ENCODE measurements around the gene SF3B4. TPM values are rescaled to one million over a fixed set of nuclear protein-coding genes. Genes with fewer than 3 reads are reported as not detected.
A peak's percentile ranks its signal among the peaks of the same experiment; 100 is the strongest.
"Not testable (repeated sequence)": the region's sequence is repeated elsewhere in the genome, so short reads cannot be mapped to it uniquely, and the experiment has no call there.

SF3B4 gene, protein sequence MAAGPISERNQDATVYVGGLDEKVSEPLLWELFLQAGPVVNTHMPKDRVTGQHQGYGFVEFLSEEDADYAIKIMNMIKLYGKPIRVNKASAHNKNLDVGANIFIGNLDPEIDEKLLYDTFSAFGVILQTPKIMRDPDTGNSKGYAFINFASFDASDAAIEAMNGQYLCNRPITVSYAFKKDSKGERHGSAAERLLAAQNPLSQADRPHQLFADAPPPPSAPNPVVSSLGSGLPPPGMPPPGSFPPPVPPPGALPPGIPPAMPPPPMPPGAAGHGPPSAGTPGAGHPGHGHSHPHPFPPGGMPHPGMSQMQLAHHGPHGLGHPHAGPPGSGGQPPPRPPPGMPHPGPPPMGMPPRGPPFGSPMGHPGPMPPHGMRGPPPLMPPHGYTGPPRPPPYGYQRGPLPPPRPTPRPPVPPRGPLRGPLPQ
- 28.3 and 30.6 TPM in 2 replicates for total RNA-seq (2014; rRNA removed; shearing (Covaris generic); ENCODE audit: low replicate concordance)

DNA sequence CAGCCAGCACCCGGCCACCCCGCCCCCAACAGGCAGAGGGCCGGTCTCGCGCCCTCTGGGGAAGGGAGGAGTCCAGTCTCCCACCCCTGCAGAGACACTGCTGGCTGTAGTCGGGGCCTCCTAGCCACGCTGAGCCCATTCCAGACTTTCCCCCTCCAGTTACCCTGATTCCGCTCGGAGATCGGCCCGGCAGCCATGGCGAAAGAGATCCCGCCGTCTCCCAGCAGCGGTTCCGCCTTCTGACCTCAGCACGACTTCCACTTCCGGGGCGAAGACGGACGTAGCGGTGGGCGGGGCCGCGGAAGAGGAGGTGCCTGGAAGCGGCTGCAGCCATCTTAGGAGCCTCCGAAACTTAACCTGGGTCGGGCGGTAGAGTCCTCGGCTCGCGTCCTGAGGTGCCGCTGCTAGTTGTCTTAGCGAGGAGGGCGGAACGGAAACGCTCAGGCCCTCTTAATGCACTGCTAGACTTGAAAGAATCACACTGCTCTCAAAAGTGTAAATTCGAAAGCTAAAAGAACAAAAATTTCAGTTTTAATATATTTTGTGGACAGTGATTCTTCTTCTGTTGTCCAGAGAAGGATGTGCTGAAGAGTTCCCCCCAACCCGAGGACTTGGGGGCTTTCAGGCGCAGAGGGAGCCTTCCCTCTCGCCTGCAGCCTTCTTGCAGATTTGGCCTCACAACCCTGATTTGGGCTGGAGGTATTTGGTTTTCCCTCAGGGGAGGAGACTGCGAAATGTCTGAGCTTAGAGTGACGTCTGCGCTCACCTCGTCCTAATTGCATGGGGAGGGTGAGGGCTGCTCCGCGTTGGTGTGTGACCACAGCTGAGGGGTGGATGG lies at the start of gene SF3B4:
TSS of gene SF3B4 (minus strand) at position 241 of the 838 bp plus-strand sequence. CDS start at position 197, 44 bp downstream.
- in situ Hi-C loops (cut with HindIII; ENCODE audit: low pct_unique_long_range_greater_than_20kb, low sequenced_read_pairs), result no loop called here
- DNase-seq (ENCODE audit: low read depth), result peak; percentile 89

DNA sequence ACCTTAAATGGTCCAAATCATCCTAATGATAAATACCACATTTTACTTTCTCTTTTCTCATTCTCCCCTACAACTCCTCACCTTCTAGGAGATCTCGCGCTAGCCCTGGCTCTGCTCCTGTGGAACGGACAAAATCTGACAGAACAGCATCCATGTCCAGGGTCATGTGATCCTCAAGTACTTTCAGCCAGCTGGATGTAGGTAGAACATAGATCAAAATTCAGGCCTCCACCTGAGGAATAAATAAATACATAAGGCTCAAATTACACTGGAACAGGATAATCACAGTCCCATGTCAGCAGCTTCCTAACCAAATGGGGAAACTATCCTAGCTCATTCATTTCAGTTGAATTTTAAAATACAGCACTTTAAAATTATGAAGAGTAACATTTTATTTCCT lies 49.7 kb upstream of the SF3B4 start:
- in situ Hi-C loops (cut with HindIII; ENCODE audit: low pct_unique_long_range_greater_than_20kb, low sequenced_read_pairs), result no loop called here
- no peak for DNase-seq (ENCODE audit: low read depth)

DNA sequence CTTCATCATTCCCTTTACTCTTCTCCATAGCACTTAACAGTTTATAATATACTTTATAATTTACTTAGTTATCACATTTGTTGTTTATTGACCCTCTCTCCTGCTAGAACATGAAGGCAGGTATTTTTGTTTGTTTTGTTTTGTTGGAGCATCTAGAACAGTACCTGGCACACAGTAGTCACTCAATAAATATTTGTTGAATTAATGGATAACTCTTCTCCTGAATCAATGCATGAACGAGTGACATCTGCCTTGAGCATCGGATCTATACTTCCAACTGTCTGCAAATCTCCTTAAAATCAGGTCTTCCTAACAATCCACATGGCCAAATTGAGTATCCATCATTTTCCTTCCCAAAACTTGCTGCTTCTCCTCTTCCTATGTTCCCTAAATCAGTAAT lies 44.9 kb upstream of the SF3B4 start:
- DNase-seq (ENCODE audit: low read depth), result no peak
- in situ Hi-C loops (cut with HindIII; ENCODE audit: low pct_unique_long_range_greater_than_20kb, low sequenced_read_pairs), result no loop called here

DNA sequence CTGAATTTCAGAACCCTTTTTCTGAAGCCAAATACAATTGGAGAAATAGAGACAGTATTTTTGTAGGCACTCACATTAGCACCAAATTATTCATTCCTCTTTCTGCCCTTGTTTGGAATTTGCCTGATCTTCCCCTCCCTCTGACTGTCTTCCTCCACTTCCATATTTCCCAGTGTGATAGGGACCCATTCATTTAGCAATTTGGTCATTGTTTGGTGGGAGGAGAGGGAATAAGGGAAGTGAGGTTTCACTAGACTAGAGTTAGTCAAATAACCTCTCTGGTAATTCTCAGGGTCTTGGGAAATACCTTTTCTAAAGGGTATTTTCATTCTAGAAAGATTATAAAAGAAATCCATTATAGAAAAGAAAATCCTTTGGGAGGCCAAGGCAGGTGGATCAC lies 40.0 kb upstream of the SF3B4 start:
- DNase-seq (ENCODE audit: low read depth), result no peak
- in situ Hi-C loops (cut with HindIII; ENCODE audit: low pct_unique_long_range_greater_than_20kb, low sequenced_read_pairs), result loop anchor here (10.0 kb wide), 1 partner anchor 97 kb away; the partner anchor contains the start of gene VPS45

DNA sequence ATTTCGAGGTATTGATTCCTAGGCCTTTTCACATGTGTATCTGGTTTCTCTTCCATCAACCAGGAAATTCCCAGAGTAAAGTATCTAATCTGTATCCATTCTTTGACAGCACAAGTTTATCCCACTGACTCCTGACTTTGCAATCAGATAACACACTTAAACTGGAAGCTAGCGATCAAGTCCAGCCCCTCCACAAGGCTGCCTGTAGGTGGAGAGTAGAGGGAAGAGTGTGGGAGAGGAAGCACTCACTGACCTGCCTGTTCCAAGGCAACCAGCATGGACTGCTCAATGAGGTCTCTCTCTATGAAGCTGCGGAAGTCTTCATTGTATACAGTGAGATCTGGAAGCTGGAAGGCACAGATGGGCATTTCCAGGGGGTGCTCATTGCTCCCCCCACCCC lies 39.4 kb upstream of the SF3B4 start:
- in situ Hi-C loops (cut with HindIII; ENCODE audit: low pct_unique_long_range_greater_than_20kb, low sequenced_read_pairs), result loop anchor here (10.0 kb wide), 1 partner anchor 98 kb away; the partner anchor contains the start of gene VPS45
- no peak for DNase-seq (ENCODE audit: low read depth)

DNA sequence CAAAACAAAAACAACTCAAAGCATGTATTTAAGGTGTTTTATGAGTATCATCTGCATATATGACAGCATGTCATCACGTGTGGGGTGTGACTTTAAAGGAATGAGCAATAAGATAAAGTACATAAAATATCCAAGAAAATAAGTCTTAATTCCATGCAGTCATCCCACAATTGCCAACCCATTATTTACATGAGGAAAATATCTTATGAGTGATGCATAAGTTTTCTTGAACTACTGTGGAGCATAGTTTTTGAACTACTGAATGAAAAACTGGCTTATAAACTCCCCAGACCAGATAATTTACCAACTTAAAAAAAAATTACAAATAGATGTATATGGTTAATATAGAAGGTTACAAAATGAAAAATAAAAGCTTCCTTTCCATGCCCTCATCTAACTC lies 38.8 kb upstream of the SF3B4 start:
- in situ Hi-C loops (cut with HindIII; ENCODE audit: low pct_unique_long_range_greater_than_20kb, low sequenced_read_pairs), result loop anchor here (10.0 kb wide), 1 partner anchor 98 kb away; the partner anchor contains the start of gene VPS45
- no peak for DNase-seq (ENCODE audit: low read depth)

DNA sequence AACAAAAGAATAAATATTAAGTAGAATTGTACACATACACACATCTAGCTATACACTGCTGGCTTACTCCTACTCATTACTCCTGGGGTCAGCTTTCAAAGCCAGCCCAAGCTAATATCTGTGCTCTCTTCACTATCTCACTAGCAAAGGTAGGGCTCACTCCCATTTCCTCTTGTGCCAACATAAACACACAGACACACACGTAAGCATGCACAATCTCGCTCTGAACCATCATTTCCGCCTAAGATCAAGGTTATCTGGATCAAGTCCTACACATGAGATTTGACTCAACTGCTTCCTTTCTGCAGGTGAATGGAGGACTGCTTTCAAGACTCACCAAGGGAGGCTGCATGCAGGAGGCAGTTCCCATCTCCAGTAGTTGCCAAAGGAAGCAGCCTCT lies 37.8 kb upstream of the SF3B4 start:
- in situ Hi-C loops (cut with HindIII; ENCODE audit: low pct_unique_long_range_greater_than_20kb, low sequenced_read_pairs), result loop anchor here (10.0 kb wide), 1 partner anchor 99 kb away; the partner anchor contains the start of gene VPS45
- DNase-seq (ENCODE audit: low read depth), result no peak

DNA sequence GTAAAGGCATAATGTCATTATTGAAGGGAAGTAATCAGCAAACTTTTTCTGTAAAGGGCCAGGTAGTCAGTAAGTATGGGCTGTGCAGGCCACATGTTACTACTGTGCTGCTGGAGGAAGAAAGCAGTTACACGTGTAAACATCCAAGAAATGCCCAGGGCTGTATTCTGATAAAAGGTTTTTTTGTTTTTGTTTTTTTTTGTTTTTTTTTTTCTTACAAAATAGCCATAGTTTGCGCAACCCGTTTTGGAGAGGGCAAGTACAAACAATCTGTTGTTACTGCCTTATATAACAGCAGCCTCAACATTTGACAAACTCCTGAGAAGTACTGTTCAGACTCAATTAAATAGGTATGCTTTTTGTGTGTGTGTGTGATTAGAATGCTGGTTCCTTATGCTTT lies 35.8 kb upstream of the SF3B4 start:
- no peak for DNase-seq (ENCODE audit: low read depth)
- in situ Hi-C loops (cut with HindIII; ENCODE audit: low pct_unique_long_range_greater_than_20kb, low sequenced_read_pairs), result loop anchor here (10.0 kb wide), 1 partner anchor 101 kb away; the partner anchor contains the start of gene VPS45

DNA sequence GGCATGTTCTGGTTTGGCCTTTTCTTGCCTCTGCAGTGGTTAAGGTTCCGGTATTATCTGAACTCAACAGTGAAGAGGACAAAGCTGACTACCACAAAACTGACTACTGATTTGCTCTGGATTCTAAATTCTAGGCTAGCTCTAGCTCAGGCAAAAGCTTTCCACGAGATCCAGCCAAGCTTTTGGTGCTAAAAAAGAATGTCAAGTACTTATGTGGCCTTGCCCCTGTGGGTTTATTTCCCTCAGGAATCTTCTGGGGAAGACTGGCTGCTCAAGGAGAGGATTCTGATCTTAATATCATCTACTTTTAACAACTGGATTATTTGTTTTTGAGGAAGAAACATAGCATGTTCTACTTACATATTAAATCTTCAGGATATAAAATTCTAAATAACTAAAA lies 35.1 kb upstream of the SF3B4 start:
- no peak for DNase-seq (ENCODE audit: low read depth)
- in situ Hi-C loops (cut with HindIII; ENCODE audit: low pct_unique_long_range_greater_than_20kb, low sequenced_read_pairs), result loop anchor here (10.0 kb wide), 1 partner anchor 102 kb away; the partner anchor contains the start of gene VPS45

DNA sequence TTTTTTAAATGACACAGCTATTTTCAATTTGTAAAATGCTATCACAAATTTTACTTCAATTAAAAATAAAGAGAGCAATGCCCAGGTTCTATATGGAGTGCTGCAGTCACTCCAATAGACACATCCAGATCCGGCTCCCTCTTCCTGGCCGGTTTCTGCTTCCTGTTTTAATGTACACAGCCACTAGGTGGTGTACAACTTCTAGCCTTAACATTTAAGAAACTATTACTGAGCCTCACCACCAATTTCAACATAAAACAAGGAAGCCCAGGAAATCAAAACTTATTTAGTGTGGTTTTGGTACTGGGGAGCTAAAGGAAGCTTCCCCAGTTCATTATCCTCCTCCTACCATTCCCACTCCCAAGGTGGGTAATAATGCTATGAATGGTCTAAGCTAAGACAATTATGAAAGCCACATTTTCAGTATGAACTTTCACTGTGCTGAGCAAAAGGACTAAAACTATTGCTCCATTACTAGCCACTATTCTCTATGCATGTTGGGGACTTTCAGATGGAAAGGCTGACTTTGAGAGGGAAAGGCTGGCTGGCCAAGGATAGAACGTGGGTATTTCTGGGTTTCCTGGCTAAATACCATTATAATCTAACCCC lies 34.5 kb upstream of the SF3B4 start:
- in situ Hi-C loops (cut with HindIII; ENCODE audit: low pct_unique_long_range_greater_than_20kb, low sequenced_read_pairs), result loop anchor here (10.0 kb wide), 1 partner anchor 103 kb away; the partner anchor contains the start of gene VPS45
- peak; percentile 70 for DNase-seq (ENCODE audit: low read depth)

DNA sequence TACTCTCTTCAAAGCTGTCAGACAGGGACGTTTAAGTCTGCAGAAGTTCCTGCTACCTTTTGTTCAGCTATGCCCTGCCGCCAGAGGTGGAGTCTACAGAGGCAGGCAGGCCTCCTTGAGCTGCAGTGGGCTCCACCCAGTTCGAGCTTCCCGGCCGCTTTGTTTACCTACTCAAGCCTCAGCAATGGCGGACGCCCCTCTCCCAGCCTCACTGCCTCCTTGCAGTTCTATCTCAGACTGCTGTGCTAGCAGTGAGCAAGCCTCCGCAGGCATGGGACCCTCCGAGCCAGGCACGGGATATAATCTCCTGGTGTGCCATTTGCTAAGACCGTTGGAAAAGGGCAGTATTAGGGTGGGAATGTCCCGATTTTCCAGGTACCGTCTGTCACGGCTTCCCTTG lies 29.9 kb upstream of the SF3B4 start:
- in situ Hi-C loops (cut with HindIII; ENCODE audit: low pct_unique_long_range_greater_than_20kb, low sequenced_read_pairs); DNase-seq (ENCODE audit: low read depth): not testable (repeated sequence)

DNA sequence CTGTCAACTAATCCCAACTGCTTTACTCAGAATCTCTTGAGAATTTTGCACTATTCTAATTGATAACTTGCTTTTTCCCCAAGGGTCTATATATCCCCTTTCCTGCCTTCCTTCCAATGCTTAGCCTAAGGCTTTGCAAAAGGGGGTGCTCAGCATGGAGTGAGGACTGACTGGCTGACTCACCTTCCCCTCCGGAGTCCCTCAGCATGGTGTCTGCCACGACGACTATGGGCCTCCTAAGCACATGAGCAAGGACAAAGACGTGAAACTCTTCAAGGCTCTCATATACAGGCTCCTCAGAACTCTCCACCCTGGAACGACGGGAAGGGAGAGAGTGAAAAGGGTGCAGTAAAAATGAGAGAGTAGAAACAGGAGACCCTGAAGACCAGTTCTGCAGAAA lies 22.3 kb upstream of the SF3B4 start:
- in situ Hi-C loops (cut with HindIII; ENCODE audit: low pct_unique_long_range_greater_than_20kb, low sequenced_read_pairs), result no loop called here
- no peak for DNase-seq (ENCODE audit: low read depth)

DNA sequence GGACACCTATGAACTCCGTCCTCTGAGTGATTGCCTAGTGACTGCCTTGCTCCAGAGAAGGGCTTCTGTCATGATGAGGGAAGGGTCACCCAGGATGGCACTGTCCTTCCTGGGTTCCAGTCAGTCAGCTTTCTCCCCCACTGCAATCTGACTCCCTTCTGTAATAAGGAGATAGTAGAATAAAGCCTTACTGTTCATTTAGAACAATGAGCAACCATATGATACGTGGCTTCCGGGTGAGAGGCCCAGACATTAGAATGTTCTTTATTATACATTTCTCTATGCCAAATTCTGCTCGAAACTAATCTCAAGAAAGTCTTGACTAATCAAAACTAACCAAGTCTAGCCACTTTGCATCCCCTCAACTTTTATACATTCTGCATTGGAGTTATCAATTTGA lies 17.6 kb upstream of the SF3B4 start:
- in situ Hi-C loops (cut with HindIII; ENCODE audit: low pct_unique_long_range_greater_than_20kb, low sequenced_read_pairs), result no loop called here
- DNase-seq (ENCODE audit: low read depth), result no peak

DNA sequence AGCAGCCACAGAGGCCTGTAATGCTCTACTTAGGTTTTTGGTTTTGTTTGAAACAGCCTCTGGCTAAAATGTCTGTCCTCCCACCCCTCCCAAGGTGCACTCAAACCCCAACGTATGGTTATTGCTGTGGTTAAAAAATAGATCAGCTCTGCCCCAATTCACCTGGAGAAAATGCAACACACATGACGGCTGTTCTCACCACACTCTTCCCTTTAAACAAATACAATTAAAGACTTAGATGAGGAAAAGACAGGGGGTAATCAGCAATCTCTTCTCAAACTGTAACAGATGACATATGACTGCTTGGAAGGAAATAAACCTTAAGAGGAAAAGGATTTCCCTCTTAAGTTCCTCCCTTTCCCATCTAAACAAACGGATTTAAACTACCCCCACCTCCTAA lies 15.3 kb upstream of the SF3B4 start:
- in situ Hi-C loops (cut with HindIII; ENCODE audit: low pct_unique_long_range_greater_than_20kb, low sequenced_read_pairs), result no loop called here
- no peak for DNase-seq (ENCODE audit: low read depth)

DNA sequence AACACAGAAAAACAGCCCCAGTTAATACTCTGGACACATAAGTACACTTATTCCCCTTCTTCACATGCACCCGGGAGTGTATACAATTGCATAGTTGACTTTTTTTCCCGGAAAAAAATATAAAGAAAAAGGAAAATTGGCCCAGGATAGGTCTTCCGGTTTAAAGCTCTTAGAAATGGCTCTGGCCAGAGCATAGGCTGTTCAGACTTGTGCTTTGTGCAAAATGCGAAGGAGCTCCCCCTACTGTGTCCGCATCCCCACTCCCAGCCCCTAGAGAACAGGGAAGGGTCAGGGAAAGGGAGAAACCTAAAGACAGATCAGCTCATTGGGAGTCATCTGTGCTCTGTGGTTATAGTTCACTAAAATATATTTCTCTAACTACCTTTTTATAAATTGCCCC lies 14.6 kb upstream of the SF3B4 start:
- in situ Hi-C loops (cut with HindIII; ENCODE audit: low pct_unique_long_range_greater_than_20kb, low sequenced_read_pairs), result no loop called here
- DNase-seq (ENCODE audit: low read depth), result no peak

DNA sequence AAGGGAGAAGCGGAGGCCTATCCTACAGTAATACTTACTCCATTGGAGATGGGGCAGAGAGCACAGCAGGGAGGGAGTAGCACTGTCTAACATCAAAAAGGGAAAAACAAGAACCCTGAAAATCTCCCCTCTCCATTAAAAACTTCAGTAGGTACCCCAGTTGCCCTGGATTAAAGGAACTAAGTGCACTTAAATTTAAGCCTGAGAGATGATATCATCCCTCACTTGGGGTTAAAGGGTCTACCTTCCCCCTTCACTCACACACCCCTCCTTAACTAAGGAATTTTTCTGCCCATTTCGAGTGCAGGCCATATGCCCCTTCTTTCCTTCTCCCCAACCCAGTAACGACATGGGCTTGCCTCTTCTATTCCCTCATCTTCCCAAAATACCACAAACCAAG lies 12.8 kb upstream of the SF3B4 start:
- DNase-seq (ENCODE audit: low read depth), result no peak
- in situ Hi-C loops (cut with HindIII; ENCODE audit: low pct_unique_long_range_greater_than_20kb, low sequenced_read_pairs), result no loop called here

DNA sequence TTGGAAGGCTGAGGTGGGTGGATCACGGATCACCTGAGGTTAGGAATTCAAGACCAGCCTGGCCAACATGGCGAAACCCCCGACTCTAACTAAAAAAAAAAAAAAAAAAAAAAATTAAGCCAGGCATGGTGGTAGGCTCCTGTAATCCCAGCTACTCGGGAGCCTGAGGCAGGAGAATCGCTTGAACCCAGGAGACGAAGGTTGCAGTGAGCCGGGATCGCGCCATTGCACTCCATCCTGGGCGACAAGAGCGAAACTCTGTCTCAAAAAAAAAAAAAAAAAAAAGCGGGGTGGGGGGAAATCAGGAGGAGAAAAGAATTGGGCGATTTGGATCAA lies 11.0 kb upstream of the SF3B4 start:
- in situ Hi-C loops (cut with HindIII; ENCODE audit: low pct_unique_long_range_greater_than_20kb, low sequenced_read_pairs); DNase-seq (ENCODE audit: low read depth): not testable (repeated sequence)

DNA sequence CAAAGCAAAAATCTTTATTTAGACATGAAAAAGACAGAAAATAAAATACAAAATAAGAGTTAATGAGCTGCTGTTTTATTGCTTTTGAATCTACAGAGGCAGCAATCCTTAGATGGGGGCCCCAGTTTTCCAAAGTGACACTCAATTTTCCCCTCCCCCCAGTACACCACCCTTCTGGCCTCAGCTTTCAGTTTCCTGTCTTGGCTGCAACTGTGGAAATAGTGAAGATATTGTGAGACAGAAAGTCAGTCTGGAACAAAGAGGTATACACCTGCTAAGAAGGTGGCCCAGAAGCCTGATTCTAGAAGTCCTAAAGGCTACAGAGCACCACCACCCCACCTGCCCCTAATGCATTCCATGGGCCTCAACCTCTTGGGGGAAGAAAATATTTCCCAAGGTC lies 10.2 kb upstream of the SF3B4 start:
- no peak for DNase-seq (ENCODE audit: low read depth)
- in situ Hi-C loops (cut with HindIII; ENCODE audit: low pct_unique_long_range_greater_than_20kb, low sequenced_read_pairs), result no loop called here
